A673 (cell line): ENCODE results near the gene EYS.

Experiments
- EZH2 ChIP-seq: fragments of 200-600 bp; sonication (generic); IDR thresholded peaks from 2 replicates; pipeline ENCODE4 v1.6.1; 2017; ENCODE audit warnings: borderline replicate concordance, low read depth, mild to moderate bottlenecking, mixed read lengths, antibody characterized with exemption, low read length; ENCODE audit not compliant: poor library complexity, severe bottlenecking
- TF ChIP-seq, protein P1 (sequence below): fragments of 300-800, 200-600 bp; sonication (generic); conservative IDR thresholded peaks from 2 replicates; pipeline ENCODE4 v1.5.1; 2017; ENCODE audit warnings: low read depth, mild to moderate bottlenecking, antibody characterized with exemption, low read length, moderate library complexity, mixed read lengths

DNA sequence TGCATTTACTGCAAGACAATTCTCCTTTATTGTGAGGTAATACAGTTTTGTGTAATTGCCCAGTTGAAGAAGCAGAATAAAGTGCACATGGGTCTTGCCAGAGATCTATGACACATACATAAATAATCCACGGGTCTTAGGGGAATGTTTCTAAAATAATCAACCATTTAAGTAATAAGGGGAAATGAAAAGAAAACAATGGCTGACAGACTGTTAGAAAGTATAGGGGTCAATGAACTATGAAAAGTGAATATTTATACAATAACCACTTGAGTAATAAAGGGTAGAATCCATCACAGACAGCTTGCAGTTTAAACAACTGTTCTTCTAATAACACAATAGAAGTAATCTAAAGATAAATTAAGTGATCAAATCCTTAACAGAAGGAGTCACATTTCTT, 477.2 kb downstream of the EYS start:
- TF ChIP-seq, protein P1, sequence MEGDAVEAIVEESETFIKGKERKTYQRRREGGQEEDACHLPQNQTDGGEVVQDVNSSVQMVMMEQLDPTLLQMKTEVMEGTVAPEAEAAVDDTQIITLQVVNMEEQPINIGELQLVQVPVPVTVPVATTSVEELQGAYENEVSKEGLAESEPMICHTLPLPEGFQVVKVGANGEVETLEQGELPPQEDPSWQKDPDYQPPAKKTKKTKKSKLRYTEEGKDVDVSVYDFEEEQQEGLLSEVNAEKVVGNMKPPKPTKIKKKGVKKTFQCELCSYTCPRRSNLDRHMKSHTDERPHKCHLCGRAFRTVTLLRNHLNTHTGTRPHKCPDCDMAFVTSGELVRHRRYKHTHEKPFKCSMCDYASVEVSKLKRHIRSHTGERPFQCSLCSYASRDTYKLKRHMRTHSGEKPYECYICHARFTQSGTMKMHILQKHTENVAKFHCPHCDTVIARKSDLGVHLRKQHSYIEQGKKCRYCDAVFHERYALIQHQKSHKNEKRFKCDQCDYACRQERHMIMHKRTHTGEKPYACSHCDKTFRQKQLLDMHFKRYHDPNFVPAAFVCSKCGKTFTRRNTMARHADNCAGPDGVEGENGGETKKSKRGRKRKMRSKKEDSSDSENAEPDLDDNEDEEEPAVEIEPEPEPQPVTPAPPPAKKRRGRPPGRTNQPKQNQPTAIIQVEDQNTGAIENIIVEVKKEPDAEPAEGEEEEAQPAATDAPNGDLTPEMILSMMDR: no peak
- TF ChIP-seq EZH2: no peak
